ENCODE measurements around the gene SLC35F3.
A peak's percentile ranks its signal among the peaks of the same experiment; 100 is the strongest.
"Not testable (repeated sequence)": the region's sequence is repeated elsewhere in the genome, so short reads cannot be mapped to it uniquely, and the experiment has no call there.

SLC35F3 gene

DNA sequence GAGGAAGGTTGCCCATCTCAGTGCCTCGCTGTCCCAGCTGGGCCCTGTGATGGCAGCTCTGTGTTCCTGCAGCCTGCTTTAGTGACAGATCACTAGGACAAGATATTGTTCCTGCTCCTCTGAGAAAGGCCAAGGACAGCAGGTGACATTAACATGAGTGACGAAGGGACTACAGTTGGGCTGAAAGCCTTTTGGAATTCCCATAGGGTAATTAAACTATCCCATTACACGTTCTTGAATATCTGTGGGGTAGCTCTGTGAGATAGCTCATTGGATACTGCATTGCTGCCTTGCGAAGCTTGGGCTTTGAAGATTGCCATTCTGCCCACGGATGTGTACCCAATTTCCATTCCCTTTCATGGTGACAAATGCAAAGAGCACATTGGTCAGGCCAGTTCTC is 390.6 kb downstream of the SLC35F3 start:
- no peak for DNase-seq

DNA sequence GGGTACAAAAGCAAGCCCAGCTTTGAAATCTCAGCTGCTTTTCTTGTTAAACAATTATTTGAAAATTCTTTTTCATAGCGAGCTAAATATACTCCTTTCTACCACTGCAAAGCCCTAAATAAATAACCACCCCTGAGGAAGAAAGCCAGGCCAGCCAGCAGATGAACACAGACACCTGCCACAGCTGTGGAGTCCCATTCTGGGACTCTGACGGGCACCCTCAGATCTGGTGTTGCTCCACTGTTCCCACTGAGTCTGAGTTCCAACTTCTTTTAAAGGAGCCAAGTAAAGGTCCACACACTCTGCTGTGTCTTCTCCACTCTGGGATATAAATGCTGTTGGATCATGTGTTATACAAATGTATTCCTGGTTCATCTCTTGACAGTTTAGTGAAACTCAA is 391.1 kb downstream of the SLC35F3 start:
- DNase-seq, result no peak

DNA sequence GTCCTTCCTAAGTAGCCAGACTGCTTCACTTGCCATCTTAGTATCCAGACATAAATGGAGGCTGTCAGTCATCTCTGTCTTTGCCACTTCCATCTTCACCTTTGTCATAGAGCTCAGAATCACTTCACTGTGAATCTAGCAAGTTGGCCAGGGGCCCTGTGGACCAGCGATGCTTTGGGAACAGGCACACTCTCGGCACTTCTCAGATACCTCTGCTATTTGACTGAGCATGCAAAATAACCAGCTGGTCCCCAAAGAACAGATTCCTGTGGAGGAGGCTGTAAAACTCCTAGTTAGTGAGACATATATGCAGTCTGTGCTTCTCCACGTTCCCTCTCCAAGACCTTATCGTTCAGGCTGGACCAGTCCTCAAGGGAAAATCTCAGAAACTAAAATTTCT is 392.0 kb downstream of the SLC35F3 start:
- no peak for DNase-seq

DNA sequence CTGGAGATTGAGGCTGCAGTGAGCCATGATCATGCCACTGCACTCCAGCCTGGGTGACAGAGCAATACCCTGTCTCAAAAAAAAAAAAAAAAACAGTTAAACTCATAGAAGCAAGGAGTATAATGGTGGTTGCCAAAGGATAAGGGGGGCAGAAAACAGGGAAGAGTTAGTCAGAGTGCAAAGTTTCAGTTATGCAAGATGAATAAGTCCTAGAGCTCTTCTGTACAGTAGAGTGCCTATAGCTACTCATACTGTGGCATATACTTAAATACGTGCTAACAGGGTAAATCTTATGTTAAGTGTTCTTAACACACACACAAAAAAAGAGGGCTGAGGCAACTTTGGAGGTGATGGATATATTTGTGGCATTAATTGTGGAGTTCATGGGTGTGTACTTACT is 393.2 kb downstream of the SLC35F3 start:
- DNase-seq, result no peak

DNA sequence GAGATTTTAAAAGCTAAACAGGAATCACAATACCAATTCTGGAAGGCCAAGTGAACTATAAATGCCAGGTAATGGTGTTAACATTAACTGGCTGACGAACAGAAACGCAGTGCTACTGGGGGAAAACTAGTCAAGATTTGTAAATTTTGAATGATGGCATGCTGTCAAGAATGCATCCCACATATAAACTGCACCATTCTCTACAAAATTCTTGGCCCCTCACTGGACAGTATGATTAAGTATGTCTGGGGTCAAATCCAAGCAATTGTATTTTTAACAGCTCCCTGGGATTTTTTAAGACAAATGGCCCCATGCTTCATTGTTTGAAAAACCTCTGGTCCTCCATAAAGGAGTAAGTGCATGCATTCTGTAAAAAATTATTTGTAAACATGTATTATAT is 395.6 kb downstream of the SLC35F3 start:
- DNase-seq, result no peak

DNA sequence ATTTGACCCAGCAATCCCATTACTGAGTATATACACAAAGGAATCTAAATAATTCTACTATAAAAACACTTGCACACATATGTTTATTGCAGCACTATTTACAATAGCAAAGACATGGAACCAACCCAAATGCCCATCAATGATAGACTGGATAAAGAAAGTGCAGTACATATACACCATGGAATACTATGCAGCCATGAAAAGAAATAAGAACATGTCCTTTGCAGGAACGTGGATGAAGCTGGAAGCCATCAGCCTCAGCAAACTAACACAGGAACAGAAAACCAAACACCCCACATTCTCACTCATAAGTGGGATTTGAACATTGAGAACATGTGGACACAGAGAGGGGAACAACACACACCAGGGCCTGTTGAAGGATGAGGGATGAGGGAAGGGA is 397.2 kb downstream of the SLC35F3 start:
- DNase-seq, result not testable (repeated sequence)

DNA sequence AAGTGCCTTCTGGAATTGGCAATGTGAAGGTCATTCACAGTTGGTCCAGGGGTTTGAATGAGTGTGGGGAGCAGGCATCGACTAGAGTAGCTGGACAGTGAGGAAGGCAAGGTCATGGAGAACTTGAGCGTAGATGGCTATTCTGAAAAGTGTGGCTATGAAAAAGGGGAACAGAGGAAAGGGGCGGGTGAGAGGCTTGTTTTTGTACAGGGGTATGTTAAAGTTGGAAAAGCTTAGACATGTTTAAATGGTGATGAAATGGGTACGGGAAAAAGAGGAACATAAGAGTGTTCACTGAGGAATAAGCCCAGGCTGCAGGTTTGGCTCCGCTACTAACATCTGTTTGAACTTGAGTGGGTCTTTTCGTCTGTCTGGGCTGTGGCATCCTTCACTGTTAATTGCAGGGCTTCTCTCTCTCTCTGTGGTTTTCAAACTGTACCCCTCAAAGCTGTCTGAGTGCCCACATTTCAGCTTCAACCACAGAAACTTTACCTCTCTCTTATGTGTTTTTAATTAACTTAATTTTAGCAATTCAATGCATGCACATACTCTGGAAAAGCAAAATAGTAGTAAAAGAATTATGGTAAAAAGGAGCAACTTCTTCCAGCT is 398.0 kb downstream of the SLC35F3 start:
- DNase-seq, result no peak

DNA sequence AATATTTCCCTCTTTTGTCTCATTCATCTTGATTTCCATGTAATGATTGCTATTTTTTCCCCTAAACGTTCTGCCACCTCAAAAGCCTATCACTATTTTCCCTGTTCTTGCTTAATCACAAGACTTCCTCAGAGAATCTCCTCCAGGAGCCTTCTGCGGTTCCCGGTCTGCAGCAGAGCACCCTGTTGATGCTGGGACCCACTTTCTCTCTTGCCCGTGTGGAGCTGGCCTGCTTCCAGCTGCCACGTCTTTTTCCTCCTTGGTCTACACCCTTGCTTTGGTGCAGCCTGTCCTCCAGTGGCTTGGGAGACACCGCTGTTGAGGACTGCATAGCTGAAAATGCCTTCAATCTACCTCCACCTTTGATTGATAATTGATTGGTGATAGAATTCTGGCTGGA is 398.8 kb downstream of the SLC35F3 start:
- DNase-seq, result no peak

DNA sequence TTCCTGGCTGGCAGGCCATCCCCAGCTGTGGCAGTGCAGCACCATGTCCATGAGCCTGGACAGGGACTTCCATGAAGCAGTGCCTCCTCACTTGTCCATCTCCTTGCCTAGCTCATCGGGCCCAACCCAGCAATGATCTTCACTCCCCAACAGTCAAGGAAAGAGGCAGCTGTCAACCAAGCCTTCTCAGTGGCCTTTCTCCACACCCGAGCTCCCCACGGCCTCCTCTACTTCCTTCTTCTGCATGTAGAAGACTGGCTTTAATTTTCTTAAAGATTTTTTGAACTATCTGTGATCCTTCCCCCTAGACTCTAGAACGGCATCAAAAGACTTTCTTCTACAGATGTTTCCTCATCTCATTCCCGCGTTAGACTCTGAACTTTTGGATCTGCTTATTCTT is 403.2 kb downstream of the SLC35F3 start:
- no peak for DNase-seq

DNA sequence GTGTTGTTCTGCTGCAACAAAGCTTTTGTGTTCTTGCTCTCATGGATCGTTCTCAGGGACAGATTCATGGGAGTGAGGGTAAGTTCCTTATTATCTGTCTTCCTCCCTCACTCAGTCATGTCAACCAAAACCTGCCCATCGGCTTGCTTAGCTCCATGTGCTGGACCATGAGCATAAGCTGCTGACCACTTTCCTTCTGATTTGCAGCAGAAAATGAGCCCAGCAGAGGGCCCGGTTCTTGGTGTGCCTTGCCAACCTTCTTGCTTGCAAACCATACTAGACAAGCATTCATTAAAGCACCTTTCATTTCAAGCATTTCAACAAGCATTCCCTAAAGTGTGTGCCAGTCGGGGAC is 404.7 kb downstream of the SLC35F3 start:
- DNase-seq, result no peak

DNA sequence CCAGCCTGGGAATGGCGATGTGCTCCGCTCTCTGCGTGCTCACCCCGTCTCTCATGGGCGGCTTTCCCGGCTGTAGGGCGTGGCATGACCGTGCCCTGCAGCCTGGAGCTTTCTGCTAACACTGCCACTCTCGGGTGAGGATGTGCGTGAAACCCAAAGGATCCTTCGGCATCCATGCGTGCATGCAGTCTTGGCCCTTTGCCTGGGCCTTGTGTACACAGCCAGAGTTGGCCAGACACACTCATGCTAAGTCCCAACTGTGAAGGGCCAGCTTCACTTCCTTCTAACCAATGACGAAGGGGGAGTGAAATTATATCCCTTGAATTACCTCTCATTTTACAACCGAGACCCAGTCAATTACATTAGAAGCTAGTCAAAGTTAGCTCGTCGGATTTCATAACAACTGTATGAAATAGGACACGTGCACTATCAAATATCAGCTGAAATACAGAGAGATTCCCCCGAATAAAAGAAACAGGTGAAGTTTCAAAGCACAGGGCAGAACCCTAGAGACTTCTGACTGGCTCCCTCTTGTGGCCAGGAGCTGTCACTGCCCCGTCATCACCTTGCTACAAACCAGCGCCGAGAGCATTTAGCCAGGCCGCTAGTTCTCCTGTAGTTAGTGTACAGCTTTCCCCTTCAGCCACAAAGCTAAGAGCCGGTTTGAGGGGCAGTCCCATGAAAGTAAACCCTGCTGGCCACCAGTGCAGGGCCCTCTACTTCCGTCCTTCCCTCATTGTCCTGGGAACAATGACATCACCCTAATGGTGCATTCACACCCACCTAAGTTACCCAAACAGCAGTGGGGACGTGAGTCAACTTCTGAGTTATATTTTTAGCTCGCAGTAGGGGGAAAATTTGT is 405.4 kb downstream of the SLC35F3 start:
- DNase-seq, result peak; percentile 34

DNA sequence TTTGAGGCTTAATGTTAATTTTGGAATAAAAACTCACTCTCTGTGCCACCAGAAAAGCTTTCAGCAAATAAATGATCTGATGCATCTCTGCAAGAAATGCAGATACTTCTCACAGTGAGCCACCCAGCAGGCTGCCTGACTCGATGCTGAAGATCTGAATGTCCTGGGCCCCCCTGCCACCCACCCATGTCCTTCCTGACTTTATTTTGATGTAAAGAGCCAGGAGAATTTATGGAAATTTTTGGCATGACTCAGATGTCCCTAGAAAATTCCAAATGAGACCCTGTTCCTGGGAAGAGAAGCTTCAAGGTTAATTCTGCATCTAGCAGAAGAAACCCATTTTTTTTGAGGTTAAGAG is 406.0 kb downstream of the SLC35F3 start:
- DNase-seq, result no peak

DNA sequence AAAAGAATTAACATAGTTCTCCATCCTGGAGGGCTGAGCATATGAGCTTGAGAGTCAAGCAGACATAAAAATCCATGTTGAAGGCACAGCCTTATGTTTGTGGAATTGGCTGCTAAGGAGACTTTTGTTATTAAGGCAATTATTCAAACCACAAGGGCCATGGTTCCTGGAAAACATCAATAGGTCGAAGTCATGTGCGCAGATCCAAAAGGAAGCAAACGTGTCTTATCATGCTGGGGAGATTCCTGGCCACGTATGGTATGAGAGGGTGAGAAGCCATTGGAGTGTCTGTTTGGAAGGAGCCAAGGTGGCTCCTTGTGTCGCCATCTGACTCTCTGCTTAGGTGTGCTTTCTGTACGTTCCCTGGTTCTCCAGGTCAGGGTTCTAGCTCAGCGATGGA is 406.9 kb downstream of the SLC35F3 start:
- DNase-seq, result no peak

DNA sequence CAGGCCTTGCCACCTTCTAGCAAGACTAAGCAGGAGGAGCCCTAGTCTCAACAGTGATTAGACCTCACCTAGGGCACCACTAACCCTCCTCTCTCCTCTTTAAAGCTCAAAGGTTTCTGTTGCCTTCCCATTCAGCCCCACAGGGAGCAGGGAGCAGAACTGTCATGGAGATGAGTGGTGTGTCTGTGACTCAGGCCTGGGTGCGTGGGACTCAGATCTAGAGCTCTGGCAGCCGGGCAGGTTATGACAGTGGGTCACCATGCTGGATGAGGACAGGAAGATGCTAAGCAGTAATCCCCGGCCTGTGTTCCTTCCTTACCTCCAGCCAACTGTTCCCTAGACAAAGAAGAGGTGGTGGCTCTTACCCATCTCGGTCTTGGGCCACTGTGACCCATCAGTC is 408.7 kb downstream of the SLC35F3 start:
- DNase-seq, result no peak

DNA sequence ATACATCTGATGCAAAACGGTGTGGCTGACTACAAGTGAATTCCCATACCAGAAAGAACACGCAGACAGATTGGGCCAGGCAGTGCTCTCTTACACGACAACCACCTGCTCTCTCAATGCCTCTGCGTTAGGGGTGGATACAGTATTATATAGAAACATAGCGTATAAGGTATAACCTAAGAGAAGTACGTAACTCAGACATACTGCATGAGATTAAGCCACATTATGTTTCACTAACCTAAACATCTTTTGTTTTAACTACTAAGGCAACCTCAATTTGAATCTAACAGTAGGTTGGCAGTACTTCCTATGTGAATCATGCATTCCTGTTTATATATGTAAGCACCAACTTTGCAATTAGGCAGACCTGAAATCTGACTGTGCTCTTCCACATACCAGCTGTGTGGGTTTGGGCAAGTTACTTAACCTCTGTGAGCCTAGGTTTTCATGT is 410.6 kb downstream of the SLC35F3 start:
- DNase-seq, result peak; percentile 35

DNA sequence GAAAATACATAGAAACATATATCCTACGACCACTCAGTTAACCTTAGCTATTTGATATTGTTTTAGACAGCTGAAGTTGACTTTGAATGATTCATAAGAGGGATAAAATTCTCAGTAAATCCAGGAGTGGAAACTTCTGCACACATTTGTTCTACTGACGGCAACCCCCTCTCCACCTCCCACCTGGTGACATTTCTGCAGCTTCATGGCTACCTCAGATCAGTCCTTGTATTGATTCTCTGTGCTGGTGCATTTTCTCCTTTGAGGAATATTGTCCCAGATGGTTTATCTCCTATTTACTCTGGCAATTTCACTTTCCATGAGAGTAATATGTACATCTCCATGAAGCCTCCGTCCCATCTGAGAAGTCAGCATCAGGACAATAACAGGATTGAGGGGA is 411.1 kb downstream of the SLC35F3 start:
- DNase-seq, result no peak

DNA sequence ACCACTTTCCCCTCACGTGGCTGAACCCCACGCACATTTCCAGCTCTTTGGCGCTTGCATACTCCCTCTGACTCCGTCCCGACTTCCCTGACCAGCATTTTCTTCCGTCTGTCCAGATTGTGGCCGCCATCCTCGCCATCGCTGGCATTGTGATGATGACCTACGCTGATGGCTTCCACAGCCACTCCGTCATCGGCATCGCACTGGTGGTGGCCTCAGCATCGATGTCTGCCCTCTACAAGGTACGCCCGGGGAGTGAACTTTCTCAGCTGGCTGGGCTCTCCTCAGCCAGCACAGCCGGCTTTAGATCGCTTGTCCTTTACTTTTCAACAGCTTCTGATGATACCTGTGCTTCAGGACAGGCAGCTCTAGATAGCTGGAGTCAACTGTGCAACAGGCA is 412.0 kb downstream of the SLC35F3 start:
- DNase-seq, result no peak

DNA sequence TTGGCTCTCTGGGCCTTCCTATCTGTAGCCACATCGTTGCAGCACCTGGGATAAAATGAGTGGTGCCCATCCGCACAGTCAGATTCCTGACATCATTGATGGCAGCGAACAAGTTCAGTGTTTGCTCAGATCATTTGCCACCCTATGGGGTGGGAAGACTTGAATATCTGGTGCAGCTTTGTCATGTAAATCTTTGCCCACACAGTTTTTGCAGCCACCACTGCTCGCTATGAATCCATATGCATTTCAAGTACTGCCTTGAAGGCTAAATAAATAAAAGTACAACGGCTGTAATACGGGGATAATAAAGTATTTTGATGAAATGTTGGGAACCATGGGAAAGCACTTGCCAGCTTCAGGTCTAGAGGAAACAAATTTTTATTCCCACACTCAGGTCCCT is 412.5 kb downstream of the SLC35F3 start:
- no peak for DNase-seq

DNA sequence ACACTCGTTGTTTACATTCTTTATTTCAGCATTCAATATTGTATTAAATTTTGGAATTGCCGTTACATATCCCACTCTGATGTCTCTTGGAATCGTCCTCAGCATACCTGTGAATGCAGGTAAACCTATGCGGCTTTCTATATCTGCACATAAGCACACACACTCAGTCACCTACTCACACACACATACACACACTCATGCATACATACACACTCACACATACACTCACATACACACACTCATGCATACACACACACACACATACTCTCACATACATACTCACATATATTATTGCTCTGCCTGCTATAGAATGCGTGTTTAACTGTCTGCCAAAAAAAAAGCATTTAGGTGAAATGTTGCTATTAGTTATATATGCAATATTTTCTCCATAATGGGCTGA is 415.6 kb downstream of the SLC35F3 start:
- no peak for DNase-seq

DNA sequence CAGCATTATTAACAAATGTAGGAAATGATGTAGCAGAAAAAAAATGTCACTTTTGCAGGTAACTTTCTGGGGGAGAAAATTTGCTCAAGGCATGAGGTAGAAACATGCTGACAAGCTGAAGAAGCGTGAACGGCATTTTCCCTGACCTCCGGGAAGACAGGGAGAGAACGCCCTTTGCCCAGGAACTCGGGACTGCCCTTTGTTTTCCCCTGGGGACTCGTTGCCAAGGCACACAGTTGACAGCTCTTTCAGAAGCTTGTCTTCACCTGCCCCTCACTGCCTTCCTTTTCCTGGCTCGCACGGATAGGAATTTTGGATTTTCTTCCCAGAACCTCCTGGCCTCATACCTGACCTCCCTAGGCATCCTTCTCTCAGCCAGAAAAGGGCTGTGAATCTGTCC is 416.1 kb downstream of the SLC35F3 start:
- no peak for DNase-seq

DNA sequence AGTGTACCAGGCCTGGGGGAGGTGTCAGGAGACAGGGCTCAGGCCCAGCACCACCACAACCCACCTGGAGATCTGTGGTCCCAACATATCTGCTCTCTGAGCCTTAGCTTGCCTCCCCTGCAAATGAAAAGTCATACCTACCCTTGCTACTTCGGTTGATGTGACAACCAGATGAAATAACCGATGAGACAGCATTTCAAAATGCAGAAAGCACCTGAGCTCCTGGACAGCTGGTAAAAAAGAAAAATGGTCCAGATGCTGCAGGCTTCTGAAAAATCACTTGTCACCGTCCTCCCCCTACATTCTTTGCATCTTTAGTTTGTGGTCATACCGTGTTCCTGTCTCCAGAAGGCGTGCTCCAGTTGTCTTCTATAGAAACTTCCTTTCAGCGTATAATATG is 416.8 kb downstream of the SLC35F3 start:
- DNase-seq, result no peak

DNA sequence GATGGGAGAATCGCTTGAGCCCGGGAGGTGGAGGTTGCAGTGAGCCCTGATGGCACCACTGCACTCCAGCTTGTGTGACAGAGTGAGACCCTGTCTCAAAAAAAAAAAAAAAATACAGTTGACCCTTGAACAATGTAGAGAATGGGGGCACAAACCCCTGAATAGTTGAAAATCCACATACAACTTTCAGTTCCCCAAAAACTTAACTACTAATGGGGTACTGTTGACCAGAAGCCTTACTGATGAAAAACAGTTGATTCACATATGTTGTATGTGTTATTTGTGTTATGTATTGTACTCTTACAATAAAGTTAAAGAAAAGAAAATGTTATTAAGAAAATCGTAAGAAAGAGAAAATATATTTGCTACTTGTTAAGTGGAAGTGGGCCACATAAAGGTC is 417.6 kb downstream of the SLC35F3 start:
- DNase-seq, result no peak

DNA sequence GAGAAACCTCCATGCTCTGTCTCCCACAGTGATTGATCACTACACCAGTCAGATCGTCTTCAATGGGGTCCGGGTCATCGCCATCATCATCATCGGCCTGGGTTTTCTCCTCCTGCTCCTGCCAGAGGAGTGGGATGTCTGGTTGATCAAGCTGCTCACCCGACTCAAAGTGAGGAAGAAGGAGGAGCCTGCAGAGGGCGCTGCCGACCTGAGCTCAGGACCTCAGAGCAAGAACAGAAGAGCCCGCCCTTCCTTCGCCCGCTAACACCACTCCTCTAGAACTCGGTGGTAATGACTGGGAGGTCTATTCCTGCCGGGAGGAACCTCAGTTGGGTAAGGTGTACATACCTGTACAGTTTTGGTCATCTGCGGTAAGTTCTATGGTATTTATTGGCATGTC is 418.5 kb downstream of the SLC35F3 start:
- DNase-seq, result no peak

DNA sequence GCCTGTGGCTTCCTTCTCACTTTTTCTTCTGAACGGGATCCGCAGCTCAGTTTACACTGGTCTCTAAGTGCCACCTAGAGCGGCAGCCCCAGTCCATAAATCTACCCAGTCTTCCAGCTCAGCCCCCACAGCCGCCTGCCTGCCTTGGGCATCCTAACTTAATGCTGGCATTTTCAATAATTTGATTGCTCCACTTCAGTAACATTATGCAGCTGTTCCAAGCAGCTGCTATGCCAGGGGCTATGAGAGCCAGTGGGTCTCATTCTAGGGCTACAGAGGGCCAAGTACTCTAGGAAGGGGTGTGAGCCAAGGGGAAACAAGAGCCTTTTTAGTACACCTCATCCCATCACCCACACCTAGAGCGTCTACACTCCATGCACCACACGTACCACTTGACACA is 420.3 kb downstream of the SLC35F3 start:
- DNase-seq, result no peak

Data from fibroblast of skin of back (primary cell).